NCI-H2029 (cell line): ENCODE measurements around the gene HLCS.

ENCODE experiments used
- DNase-seq: peaks from one replicate; lab custom pipeline; 2025; lab: John Stamatoyannopoulos, UW

Gene HLCS

DNA sequence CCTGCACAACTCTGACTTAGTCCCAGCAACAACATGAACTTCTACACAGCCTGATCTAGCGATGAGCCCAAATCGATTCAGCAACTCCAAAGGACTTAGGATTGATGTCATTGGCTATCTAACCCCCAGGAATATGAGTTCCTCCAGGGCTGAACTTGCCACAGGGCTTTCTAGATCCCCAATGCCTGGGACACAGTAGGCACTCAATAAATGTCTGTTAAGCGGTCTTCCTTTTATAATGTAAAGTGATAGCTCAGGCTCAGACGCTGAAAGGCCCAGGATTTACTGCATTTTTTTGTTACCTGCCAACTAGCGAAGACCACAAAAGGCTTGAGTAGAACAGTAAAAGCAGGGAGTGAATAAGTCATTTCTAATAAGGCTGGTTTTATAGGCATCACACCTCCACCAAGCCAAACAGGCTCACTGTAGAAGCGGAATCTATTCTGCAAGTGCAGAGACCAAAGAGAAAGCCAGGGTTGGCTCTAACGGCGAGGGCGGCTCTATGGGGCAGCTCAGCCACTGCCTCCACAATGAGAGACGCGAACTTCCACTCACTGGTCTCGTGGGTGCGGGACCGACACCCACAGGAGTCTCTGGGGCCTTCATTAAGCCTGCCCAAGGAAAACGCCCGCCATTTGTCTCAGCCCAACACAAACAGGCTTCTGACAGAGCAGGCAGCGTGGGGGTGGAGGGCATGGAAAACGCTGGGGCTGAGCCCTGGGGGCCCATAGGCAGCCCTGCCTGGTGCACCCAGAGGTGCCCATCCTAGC is 52.0 kb downstream of the HLCS start:
- DNase-seq, result no peak

DNA sequence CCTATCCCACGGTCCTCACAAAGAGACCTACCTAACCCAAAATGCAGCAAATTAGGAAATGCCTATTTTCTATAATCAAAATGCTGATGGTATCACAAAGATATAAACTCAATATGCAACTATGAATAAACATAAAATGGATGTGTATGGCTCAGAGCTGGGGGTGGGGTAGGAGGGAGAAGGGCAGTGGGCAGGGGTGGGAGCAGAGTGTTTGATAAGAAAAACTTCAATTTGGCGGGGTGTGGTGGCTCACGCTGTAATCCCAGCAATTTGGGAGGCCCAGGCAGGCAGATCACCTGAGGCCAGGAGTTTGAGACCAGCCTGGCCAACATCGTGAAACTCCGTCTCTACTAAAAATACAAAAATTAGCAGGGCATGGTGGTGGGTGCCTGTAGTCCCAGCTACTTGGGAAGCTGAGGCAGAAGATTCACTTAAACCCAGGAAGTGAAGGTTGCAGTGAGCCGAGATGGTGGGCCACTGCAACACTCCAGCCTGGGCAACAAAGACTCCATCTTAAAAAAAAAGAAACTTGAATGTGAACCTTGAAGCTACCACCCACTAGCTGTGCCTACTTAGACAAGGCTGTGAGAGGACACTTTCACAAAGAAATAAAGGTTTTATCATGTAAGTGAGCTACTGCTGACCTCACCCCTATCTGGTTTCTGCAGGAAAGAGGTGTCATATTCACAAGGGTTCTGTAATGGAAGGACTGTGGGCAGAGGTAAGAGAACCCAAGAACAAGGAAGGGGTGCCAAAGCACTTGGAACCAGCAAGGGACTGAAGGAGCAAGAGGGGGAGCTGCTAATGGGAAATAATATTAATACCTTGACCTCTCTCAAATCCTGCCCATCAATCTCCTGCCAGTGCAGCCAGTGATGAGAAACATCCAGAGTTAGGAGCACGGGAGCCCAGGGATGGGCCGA is 53.0 kb downstream of the HLCS start:
- peak; percentile 44 for DNase-seq

DNA sequence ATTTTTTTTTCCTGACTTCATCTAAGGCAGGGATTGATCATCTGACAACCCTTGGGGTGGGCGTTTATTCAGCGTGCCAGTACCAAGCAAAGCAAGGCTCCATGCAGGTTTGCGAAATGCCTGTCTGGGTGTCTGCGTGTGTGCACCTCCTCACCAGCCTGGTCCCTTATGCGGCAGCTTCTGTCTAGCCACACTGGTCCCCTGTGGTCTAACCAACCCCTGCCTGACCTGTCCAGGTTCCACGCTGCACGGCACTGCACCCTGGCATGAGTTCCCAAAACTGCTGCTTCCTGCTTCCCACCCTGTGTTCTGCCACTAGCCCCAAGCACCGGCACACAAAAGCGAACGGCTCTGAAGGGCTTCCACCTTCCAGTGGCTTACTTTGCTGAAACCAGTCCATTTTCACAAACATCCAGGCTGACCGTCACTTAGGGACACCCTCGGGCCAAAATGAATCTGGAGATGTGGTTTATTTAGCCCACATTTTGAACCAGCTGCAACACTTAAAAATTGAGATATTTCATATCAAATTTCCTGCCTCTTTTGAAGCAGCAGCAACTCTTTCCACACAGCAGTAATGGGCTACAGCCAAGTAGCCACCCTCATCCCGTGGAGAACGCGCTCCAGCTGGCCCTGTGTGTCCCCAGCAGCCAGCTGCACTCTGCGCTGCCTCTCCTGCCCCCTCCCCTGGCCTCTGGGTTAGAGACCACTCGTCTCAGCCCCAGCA is 55.7 kb downstream of the HLCS start:
- DNase-seq, result peak; percentile 15

DNA sequence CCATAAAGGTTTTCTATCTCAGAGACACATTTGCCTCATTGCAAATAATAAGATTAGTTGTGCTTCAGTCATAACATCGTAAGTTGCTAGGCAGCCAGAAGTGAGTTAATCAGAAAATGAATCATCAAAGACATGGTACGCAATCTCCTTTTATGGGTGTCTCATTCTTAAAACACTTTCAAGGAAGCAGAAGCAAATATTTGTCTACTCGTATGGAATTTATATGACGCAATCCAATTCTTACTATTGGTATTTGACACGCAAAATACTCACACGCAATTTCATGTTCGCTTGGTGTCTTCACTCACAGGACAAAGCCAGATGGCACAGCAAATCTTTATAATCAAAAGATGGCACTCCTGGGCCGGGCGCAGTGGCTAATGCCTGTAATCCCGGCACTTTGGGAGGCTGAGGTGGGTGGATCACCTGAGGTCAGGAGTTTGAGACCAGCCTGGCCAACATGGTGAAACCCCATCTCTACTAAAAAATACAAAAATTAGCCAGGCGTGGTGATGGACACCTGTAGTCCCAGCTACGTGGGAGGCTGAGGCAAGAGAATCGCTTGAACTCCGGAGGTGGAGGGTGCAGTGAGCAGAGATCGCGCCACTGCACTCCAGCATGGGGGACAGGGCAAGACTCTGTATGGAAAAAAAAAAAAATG is 56.4 kb downstream of the HLCS start:
- peak; percentile 18 for DNase-seq

DNA sequence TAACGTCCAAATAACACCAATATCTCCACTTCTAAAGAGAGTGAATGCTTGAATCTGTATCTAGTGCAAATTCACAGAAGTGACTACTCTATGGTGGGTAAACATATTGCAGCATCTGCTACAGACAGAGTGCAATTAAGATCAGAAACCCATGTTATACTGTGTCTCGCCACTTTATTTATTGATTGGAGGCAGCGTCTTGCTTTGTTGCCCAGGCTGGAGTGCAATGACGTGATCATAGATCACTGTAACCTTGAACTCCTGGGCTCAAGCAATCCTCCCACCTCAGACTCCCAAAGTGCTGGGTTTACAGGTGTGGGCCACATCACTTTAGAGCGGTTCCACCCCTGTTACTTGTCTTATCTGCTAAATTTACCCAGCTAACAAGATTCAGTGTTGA is 57.0 kb downstream of the HLCS start:
- DNase-seq, result no peak

DNA sequence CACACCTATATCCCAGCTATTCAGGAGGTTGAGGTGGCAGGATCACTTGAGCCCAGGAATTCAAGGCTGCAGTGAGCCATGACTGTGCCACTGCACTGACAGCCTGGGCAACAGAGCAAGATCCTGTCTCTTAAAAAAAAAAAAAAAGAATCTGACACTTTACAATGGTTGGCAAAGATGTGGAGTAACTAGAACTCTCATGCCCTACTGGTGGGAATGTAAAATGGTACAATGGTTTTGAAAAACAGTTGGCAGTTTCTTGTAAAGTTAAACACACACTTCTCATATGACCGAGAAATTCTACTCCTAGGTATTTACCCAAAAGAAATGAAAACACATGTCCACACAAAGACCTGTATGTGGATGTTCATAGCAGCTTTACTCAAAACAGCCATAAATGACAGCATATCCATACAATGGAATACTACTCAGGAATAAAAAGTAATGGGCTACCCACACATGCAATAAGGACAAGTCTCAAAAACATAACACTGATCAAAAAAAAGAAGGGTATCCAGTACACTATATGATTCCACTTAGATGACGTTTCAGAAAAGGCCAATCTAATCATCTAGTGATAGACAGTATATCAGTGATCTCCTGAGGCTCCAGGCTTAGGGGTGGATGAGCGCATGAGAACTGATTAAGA is 58.1 kb downstream of the HLCS start:
- no peak for DNase-seq

DNA sequence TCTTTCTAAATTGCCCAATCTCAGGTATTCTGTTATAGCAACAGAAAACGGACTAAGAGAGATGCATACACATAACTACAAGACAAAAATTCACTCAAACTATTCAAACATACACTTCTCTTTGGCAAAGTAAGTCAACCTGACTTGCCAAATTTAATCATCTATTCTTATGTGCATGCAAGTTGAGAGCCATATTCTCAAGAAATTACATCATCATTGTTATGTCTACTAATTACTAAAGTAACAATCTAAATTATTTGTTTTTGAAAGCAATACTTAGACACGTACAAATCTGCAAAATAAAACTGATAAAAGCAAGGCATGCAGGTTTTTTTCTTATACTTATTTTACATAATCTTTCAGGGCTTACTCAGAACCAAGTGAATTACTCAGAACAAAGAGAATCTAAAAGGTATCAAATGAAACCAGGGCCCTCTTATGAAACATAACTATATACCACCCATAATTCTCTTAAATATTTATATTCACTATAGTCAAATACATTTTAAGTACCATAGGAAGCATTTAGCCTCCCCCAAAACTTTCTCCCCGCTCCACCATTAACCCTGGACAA is 62.3 kb downstream of the HLCS start:
- DNase-seq, result no peak

DNA sequence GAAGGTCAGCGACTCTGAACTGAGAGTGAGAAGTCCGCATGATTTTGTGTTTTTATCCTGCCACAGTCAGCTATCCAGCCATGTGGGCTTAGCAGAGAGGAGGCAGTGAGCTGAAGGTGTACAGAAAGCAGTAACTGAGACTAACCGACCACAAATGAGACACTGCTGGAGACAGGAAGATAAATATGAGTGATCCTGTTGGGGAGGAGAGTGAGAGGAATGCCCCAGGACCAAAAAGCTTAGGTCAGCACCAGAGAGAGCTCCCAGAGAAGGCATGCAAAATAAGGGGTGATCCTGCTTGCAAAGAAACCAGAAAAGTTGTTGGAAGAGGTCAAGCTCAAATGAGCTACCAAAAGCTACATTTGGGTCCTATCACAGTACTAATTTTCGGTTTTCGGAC is 63.7 kb downstream of the HLCS start:
- no peak for DNase-seq

DNA sequence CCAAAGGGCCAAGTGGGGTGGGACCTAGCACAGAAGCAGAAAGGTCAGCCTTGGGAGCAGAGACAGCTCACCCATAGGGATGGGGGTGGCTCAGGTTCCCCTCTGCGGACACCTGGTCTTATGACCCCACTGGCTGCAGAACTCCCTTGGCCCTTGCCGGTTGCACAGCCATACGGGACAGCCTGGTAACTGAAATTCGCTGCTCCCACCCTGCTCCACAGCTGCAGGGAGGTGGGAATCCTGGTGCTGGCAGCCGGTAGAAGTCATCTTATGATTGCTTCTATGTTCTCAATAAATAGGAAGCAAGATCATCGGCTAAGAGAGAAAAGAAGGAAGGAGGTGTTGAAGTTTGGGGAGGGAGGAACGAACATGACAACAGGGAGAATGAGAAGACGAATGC is 64.1 kb downstream of the HLCS start:
- no peak for DNase-seq

DNA sequence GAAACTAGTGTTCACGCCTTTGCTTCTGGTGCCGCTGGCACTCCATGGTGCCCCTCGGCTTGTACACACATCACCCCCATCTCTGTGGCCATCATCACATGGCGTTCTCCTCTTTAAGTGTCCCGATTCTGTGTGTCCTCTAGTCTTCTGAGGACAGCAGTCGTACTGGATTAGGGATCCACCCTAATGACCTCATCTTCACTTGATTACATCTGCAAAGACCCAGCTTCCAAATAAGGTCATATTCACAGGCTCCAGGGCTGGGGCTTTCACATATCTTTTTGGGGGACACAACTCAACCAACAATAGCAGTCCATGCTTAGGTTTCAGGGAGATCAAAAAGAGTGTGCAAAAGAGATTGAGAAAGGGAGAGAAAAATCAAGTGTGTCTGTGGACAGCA is 64.9 kb downstream of the HLCS start:
- no peak for DNase-seq

DNA sequence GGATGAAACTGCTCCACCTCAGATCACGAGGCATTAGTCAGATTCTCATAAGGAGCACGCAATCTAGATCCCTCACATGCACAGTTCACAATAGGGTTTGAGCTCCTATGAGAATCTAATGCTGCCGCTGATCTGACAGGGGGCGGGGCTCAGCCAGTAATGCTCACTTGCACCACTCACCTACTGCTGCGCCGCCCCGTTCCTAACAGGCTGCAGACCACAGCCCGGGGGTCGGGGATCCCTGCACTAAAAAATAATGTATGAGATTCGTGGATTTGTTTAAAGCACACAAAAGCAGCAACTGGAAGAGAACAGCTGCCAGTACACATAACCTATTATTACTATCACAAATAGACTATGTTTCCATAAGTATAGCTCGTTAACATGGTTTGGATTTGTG is 72.9 kb downstream of the HLCS start:
- DNase-seq, result no peak

DNA sequence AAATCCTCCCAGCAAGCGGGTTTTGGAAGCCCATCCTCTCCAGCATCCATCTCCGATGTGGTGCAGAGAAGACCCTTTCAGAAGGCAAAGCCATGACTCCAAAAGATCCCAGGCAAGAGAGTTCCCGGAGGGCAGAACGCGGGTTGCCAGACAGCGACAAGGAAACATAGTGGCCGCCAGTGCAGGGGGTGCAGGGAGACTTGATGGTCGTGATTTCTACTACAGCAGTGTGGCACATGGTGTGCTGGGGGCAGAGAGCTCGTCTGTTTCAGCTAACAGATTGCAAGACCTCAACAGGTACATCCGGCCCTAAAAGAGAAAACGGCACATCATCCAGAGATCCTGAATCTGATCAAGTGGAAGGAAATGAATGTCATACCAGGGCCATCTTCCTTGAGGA is 74.3 kb downstream of the HLCS start:
- no peak for DNase-seq

DNA sequence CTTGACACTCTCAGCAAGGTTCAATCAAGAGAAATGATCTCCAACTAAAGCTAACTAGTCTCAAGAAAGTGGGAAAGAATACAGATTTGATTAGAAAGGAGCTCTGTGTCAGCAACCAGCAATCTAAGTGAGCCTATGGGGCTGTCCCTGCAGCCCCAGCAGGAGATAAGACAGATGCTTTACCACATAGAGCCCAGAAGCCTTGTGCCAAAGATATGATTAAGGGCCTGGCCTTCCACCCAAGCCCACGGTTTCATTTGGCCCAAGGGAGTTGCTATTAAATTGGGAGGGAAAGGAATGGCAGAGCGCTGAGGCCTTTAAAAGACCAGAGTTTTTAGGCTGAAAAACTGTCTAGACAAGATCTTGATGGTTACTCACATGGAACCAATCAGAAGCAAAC is 74.8 kb downstream of the HLCS start:
- no peak for DNase-seq

DNA sequence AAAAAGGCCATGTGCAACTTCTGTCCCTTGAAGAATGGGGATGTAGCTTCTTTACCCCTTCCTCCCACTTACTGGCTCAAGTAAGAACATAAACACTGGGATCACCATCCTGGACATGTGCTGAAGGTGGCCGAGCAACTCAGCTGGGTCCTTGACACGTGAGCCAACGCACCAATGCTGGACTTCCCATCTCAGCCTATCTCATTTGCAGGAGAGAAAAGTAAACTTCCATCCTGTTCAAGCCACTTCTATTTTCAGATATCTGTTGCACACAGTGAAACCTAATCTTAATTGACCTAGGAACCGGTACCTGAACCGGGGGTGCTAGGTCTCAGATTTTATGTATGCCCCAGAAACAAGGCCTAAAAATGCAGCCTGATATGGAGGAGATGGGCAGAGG is 75.3 kb downstream of the HLCS start:
- DNase-seq, result no peak

DNA sequence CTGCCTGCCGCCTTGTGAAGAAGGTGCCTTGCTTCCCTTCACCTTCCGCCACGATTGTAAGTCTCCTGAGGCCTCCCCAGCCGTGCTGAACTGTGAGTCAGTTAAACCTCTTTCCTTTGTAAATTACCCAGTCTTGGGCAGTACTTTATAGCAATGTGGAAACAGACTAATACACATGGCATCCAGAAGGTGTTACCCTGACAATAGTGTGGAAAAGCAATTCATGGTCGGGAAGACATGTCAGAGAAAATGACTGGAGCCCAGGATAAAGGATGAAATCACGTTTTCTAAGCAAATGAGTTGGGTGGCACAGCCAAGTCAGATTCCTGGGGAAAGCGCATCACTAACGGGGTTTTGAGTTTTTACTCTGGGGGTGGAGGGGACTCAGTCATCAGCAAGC is 76.4 kb downstream of the HLCS start:
- DNase-seq, result no peak

DNA sequence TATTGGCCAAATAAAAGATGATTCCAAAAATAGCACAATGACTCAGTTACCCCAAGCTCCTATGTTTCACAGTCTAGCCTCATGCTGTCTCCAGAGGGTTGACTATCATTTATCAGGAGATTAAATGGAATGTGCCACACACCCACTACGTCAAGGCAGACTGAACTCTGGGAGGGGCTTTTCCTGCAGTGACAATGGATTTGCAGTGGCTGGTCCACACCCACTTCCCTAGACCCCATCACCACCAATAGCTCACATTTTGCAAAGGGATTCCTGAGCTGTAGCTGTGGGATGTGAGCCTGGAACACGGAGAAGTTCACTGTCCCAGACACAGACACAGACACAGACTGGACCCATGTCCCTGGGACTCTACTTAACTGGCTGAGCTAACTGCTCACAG is 77.1 kb downstream of the HLCS start:
- no peak for DNase-seq

DNA sequence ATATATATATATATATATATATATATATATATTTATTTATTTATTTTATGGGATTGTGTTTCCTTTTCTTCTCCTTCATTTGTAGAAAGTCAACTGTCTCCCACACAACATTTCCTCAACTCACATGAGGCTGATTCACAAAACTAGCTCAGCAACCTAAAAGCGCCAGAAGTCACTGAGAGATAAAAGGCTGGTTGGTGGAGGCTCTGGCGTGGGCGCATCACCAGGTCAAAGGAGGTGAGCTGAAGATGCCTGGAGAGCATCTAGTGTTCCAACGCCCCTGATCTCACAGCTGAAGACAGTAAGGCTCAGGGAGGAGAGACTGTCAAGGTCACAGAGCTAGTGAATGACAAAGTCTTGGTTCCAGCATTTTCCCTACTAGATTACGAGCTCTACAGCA is 78.0 kb downstream of the HLCS start:
- no peak for DNase-seq

DNA sequence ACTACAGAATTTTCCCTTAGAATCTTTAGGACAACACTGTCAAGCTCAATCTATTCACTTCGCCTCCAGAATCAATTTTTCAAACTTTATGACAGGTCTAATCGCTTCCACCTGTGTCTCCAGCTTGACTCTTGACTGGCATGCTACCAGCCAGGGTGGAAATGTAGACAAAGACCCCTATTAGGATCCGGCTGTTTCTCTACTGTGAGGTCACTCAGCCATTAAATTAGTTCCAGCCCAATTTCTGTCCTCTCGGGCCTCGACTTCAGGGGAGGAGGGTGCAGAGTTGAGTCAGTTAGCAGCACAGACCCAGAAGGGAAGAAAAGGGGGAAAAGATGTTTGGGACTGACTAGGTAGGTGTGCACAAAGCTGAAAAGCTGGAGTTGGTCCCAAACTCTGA is 78.5 kb downstream of the HLCS start:
- no peak for DNase-seq

DNA sequence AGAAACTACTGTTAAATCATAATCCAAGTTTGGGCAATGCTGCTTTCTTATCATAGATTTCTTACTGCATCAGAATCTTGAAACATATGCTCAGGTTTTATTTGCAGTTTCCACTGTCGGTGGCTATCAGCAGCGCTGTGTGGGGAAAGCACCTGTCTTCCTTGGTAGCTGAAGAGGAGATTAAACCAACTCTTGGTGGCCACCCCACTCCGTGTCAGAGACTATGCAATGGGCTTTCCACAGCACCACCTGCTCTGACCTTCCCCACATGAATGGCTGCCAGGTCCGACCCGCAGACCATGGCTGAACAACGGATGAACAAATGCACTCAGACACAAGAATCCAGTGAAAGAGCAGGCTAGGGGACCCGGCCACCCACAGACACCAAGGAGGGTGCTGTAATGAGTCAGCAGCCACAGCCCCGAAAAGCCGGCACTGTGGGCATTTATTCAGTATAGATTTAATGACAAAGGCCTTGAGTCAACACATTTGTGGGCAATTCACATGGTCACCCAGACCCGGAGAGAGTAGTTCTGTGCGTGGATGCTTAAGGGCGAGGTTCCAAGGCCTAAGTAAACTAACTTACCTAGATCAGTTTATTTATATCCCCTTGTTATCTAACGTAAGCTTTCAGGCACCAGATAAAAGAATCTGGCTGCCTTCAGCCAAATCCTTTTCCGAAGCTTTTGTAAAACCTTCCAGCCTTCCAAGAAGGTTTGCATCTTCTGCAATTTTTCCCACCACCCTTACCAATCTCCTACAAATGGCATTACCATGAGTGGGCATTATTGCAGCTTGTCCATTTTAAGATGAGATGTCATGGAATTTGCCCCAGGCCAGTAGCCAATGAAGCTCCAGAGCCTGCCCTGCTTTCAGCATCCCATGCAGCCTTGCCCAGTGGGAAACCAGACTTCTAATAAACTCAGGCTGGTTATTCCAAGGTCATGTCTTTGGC is 82.7 kb downstream of the HLCS start:
- DNase-seq, result no peak

DNA sequence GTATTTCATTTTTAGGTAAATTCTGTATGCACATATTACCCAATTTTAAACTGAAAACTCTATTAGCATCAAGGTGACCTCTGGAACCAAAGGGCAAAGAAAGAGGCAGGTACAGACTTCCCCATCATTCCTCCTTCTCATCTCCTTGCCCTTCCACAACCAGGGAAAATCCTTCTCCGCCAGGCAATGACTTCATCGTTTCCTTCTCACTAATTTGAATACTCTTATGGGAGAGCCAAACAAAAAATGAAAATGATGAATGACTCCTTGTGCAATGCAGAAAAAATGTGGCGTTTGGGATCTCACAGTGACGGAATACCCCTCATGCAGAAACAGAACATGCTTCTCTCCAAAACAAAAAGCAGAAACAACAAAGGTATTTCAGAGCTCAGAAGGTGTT is 83.7 kb downstream of the HLCS start:
- no peak for DNase-seq
